ENCODE measurements around the gene IL23R. TPM values are rescaled to one million over a fixed set of nuclear protein-coding genes. Genes with fewer than 3 reads are reported as not detected.

IL23R gene
- total RNA-seq, 4 donors from 2014 or later, result not detected

DNA sequence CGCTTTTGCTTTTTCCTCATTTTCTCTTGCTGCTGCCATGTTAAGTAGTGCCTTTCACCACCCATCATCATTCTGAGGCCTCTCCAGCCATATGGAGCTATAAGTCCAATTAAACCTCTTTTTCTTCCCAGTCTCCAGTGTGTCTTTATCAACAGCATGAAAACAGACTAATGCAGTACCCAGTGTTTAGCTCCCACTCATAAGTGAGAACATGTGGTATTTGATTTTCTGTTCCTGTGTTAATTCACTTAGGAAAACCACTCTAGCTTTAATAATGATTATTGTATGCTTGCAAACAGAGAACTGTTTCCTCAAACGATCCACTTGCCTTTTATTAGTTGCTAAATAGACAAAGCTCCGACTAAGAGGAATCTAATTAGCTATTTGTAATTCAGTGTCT, 43.3 kb downstream of the IL23R start:
- H3K4me1 ChIP-seq, result no peaks in the 10 kb centered on the region
- DNase-seq, result no peak
- no peaks in the 10 kb centered on the region for H3K27me3 ChIP-seq
- H3K9me3 ChIP-seq, result no peaks in the 10 kb centered on the region
- intact Hi-C loops (cut with DNase I; ENCODE audit: low total_unique reads) (no loop called here), in situ Hi-C loops (cut with MboI; ENCODE audit: low sequenced_read_pairs in 4 of 4) (no loop called here)
- no peak overlapping the region for H3K4me3 ChIP-seq
- TF ChIP-seq POLR2A (IDR thresholded peaks at IDR 0.05), result no peak
- TF ChIP-seq, protein P1, sequence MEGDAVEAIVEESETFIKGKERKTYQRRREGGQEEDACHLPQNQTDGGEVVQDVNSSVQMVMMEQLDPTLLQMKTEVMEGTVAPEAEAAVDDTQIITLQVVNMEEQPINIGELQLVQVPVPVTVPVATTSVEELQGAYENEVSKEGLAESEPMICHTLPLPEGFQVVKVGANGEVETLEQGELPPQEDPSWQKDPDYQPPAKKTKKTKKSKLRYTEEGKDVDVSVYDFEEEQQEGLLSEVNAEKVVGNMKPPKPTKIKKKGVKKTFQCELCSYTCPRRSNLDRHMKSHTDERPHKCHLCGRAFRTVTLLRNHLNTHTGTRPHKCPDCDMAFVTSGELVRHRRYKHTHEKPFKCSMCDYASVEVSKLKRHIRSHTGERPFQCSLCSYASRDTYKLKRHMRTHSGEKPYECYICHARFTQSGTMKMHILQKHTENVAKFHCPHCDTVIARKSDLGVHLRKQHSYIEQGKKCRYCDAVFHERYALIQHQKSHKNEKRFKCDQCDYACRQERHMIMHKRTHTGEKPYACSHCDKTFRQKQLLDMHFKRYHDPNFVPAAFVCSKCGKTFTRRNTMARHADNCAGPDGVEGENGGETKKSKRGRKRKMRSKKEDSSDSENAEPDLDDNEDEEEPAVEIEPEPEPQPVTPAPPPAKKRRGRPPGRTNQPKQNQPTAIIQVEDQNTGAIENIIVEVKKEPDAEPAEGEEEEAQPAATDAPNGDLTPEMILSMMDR (IDR thresholded peaks at IDR 0.05 in 4 of 5, conservative IDR thresholded peaks at IDR 0.05 in 1 of 5), result no peak
- H3K36me3 ChIP-seq, result no peaks in the 10 kb centered on the region
- no peak for ATAC-seq
- H3K27ac ChIP-seq, result no peak overlapping the region

DNA sequence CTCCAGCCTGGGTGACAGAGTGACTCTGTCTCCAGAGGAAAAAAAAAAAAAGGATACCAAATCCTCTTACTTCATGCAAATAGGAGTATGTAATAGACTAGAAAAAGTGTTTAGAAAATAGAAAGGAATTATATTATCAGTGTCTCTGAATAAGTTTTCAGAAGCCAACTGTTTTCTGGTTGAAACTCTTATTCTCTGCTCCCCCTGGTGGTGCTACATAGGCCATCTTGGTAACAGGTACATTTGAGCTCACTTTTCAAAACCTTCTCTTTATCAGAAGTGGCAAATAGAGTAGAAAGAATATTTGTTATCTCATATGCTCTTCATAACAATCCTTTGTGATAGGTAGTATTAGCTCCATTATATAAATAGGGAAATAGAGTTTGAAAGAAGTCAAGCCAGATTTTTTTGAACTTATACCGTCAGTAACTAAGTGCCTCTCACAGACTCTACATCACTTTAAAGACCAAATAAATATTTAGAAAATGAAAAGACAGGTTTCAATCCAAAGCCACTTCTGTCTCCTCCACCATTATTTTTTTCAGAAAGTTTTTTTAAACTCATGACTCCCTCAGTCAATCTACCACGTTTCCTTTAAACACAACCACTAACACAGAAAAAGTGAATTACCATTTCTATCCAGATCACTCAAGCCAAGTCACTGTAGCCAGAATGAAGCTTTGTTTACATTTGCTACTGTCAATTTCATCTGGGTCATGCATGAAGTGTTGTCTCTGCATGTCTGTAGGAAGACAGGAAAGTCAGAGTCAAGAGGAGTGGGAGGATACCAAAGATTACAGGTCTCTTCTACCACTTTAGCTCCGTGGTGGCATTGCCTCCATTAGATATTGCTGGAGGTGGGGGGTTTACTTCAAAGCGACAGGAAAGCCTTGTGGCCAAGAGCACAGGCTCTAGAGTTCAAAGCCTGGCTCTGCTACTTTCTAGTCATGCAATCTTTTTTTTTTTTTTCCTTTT, 45.6 kb downstream of the IL23R start:
- no peaks in the 10 kb centered on the region for H3K36me3 ChIP-seq
- no peak for TF ChIP-seq POLR2A (IDR thresholded peaks at IDR 0.05)
- TF ChIP-seq, protein P1 (IDR thresholded peaks at IDR 0.05 in 4 of 5, conservative IDR thresholded peaks at IDR 0.05 in 1 of 5), result peak in 2 of 5 experiments; percentile 21 to 48
- no peak overlapping the region for H3K4me3 ChIP-seq
- in situ Hi-C loops (cut with MboI; ENCODE audit: low sequenced_read_pairs in 4 of 4), result no loop called here
- H3K9me3 ChIP-seq, result no peaks in the 10 kb centered on the region
- DNase-seq, result no peak
- H3K27me3 ChIP-seq, result no peaks in the 10 kb centered on the region
- H3K27ac ChIP-seq, result no peak overlapping the region
- no peaks in the 10 kb centered on the region for H3K4me1 ChIP-seq
- intact Hi-C loops (cut with DNase I; ENCODE audit: low total_unique reads), result loop anchor here (5.0 kb wide), 1 partner anchor 290 kb away; no protein-coding TSS in a partner anchor
- no peak for ATAC-seq

GRCh38 chr1:67213164-67213563, 46.9 kb downstream of the IL23R start:
- H3K27me3 ChIP-seq, result no peaks in the 10 kb centered on the region
- TF ChIP-seq, protein P1 (IDR thresholded peaks at IDR 0.05 in 4 of 5, conservative IDR thresholded peaks at IDR 0.05 in 1 of 5), result peak in 1 of 5 experiments; percentile 25
- TF ChIP-seq POLR2A (IDR thresholded peaks at IDR 0.05), result no peak
- no peak for ATAC-seq
- no peaks in the 10 kb centered on the region for H3K4me1 ChIP-seq
- intact Hi-C loops (cut with DNase I; ENCODE audit: low total_unique reads) (loop anchor here (5.0 kb wide), 1 partner anchor 289 kb away; no protein-coding TSS in a partner anchor), in situ Hi-C loops (cut with MboI; ENCODE audit: low sequenced_read_pairs in 4 of 4) (no loop called here)
- no peak overlapping the region for H3K27ac ChIP-seq
- no peaks in the 10 kb centered on the region for H3K9me3 ChIP-seq
- H3K36me3 ChIP-seq, result no peaks in the 10 kb centered on the region
- no peak overlapping the region for H3K4me3 ChIP-seq
- DNase-seq, result no peak

GRCh38 chr1:67213948-67214347, 47.7 kb downstream of the IL23R start:
- in situ Hi-C loops (cut with MboI; ENCODE audit: low sequenced_read_pairs in 4 of 4) (no loop called here), intact Hi-C loops (cut with DNase I; ENCODE audit: low total_unique reads) (loop anchor here (5.0 kb wide), 1 partner anchor 288 kb away; no protein-coding TSS in a partner anchor)
- H3K4me3 ChIP-seq, result no peak overlapping the region
- no peak overlapping the region for H3K27ac ChIP-seq
- no peak for ATAC-seq
- H3K36me3 ChIP-seq, result no peaks in the 10 kb centered on the region
- no peak for DNase-seq
- H3K4me1 ChIP-seq, result no peaks in the 10 kb centered on the region
- no peaks in the 10 kb centered on the region for H3K27me3 ChIP-seq
- TF ChIP-seq POLR2A (IDR thresholded peaks at IDR 0.05), result no peak
- TF ChIP-seq, protein P1 (IDR thresholded peaks at IDR 0.05 in 4 of 5, conservative IDR thresholded peaks at IDR 0.05 in 1 of 5), result no peak
- H3K9me3 ChIP-seq, result no peaks in the 10 kb centered on the region

Measured in gastrocnemius medialis (tissue), 4 donors.